Renal cortex interstitium (tissue), 11 donors: ENCODE data around the gene ATXN1. TPM values are rescaled to one million over a fixed set of nuclear protein-coding genes. Genes with fewer than 3 reads are reported as not detected.

Experiments
- DNase-seq, 11 donors: peaks; one replicate each; pipeline ENCODE4 v3.0.0-alpha.2; 2013; ENCODE audit warnings: low read depth in 9 of 11, low spot score in 4 of 11; ENCODE audit errors: extremely low read depth in 1 of 11
- polyA plus RNA-seq, 3 donors: library from polyadenylated mRNA; unstranded; fragments of 120-200 nt; gene quantifications; one replicate each; pipeline ENCODE4 v1.2.1, GENCODE V29; 2013; ENCODE audit not compliant: insufficient read length in 3 of 3

Gene ATXN1
- polyA plus RNA-seq, 3 donors: 19.3 to 21.9 (median 19.4) TPM

GRCh38 chr6:16434885-16435284 lies 326.4 kb downstream of the ATXN1 start:
- no peak for DNase-seq

DNA sequence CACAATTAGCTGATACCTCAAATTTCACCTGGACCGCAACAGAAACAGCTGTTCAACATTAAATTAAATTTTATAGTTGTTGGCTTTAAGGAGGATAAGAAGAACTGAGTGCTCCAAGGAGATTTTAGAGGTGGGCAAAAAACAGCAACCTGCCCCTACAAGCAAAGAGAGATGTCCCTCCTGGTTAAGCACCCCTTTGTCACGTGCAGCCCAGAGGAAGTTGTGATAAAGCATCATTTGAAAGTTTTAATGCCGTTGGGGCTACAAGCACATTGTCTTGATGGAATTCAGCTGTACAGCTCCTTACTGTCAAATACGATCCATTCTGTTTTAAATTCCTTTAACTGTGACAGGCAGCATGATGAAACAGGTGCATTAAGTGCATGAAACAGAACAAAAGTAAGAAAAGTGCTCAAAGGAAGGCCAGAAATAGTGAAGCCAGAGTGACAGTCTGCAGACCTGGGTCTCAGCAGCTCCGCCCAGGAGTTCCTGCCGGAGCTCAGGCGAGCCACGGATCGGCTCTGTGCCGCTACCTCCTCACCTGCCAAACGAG lies 327.8 kb downstream of the ATXN1 start:
- no peak for DNase-seq

GRCh38 chr6:16432075-16433032 lies 328.9 kb downstream of the ATXN1 start:
- DNase-seq: no peak

DNA sequence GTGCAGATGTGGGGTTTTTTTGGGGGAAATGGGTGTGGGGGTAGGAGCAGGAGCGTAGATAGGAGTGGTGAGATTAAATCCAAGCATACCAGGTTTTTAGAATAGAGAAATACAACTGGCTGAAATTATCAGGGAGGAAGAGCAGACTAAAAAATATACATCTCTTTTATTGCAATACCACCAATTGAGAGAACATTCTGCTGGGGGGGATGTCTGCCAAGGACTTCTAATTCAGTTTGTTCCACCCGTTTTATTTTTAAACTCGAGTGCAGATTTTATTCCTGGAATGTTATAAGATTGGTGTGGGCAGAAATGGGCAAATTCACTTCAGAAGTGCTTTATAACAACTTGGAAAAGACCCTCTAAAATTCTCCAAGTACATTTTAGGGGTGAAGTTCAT lies 330.2 kb downstream of the ATXN1 start:
- DNase-seq: no peak

- DNase-seq: no peak
These were observed 330.7 kb downstream of the ATXN1 start for GRCh38 chr6:16430391-16431089.

- no peak for DNase-seq
These were observed 331.6 kb downstream of the ATXN1 start for GRCh38 chr6:16429669-16430068.

DNA sequence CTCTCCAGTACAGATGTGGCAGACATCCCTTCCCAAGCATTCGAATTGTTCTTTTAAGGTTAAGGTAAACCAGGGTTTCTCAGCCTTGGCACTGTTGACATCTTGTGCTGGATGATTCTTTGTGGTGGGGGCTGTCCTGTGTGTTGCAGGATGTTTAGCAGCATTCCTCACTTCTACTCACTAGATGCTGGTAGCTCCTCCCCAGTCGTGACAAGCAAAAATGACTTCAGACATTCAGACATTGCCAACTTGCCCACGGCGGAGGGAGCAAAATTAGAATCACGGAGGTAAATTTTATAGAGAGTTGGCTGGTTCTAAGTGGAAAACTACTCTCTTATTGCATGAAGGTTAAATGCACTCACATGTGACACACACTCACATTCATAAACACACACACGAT lies 334.1 kb downstream of the ATXN1 start:
- no peak for DNase-seq

DNA sequence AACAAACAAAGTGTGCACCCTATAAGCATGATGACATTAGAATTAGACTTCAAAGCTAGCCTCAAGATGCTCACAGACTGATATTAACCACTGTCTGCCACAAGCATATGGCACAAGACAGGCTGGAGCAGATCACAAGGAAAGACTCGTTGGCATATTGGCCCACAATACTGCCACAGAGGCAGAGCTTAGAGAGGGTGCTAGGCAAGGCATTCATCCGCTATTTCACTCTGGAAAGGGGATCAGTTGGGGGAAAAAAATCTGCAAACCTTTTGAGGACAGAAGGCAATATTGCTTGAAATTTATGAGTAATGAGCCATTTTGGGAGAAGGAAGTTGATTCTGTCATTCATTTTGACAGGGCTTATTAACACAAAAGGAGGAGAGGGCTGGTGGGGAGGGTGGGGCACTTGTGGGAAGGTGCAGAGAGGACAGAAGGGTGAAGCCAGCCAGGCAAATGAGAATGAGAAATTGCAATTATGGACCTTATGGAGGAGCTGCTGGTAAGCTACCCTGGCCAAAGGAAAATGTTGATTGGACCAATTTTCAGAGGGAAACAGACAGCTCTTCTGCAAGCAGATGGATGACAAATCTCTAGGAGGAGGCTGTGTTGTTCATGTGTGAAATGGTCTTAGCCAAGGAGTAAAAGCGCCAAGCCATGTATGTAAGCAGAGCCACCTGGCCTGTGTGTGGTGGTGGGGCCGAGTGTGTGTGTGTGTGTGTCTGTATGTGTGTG lies 335.2 kb downstream of the ATXN1 start:
- no peak for DNase-seq

- DNase-seq: no peak
These were observed 339.7 kb downstream of the ATXN1 start for GRCh38 chr6:16421462-16421960.

- no peak for DNase-seq
These were observed 340.4 kb downstream of the ATXN1 start for GRCh38 chr6:16420715-16421461.

DNA sequence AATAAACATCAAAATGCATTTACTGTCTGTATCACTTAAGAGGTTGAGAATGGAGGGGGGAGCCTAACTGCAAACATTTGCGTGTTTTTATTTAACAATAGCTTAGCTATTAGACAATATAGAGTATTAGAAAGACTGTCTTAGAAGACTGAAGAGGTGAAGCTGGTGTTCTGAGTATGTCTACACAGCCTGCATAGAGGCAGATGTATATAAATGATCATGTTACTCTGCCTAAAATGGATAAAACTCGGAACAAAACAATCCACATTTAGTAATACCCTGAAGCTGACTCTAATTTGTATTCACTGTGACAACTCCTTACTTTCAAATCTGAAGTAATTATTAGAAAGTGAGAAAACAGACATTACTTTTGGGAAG lies 340.9 kb downstream of the ATXN1 start:
- no peak for DNase-seq

DNA sequence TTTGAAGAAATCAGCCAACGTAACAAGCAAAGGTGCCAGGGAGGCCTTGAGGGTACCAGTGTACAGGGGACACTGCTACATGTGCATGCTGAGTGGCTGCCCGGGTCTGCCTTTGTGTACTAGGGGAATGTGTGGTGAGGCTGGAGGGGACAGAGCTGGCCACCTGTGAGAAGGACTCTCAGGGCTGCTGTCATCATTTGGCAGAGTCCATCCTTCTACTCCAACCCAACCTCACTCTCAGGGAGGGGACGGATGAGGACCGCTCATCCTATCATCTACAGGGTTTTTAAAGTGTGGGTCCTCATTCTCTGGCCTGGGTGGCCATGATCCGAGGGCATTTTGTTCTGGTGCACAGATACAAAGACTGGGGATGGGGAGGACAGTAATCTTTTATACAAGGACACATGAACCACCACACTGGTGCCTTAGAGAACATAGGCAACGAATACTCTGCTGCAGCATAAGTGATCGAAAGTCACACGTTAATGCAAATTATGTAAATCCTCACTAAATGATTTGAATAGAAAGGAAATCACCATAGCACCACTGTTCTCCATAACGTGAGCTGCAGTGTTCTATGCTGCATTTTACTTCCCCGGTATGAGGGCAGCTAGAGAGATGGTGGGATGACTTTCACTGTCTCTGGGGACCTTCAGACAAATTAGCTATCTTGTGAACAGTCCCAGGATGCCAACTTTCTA lies 341.5 kb downstream of the ATXN1 start:
- no peak for DNase-seq

DNA sequence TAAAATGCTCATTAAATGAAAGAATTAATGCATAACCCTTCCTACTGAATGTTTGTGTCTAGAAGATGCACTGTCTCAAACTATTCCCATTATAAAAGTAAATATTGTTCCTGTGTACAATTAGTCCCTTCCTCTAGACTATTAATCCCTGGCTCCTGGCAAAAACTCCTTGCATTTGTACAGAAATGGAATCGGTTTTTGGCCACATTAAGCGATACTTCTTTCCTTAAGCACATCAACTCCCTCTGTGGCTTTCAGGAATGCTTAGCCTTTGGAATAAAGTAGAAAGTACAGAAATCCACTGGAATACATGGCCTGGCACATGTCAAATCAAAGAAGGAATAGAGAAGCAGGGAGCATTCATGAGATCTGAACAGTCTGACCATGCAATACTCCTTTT lies 343.1 kb downstream of the ATXN1 start:
- no peak for DNase-seq

DNA sequence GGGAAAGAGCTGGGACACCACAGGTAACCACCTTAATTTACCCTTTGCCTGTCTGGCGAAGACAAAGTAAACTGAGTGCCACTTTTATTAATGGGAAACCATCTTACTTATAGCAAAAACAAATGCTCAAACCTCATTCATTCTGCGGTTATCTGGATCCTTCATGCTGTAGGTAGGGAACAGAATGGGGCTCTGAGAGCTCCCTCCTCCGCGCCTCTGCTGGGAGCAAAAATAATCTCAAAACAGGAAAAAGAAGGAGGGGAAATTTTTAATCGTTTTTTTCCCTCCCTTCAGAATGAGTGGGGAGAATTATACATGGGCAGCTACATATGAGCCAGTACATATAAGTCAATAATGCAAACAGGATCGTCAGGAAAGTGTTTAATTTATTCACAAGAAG lies 345.6 kb downstream of the ATXN1 start:
- no peak for DNase-seq

- no peak for DNase-seq
These were observed 347.1 kb downstream of the ATXN1 start for GRCh38 chr6:16414205-16414604.

DNA sequence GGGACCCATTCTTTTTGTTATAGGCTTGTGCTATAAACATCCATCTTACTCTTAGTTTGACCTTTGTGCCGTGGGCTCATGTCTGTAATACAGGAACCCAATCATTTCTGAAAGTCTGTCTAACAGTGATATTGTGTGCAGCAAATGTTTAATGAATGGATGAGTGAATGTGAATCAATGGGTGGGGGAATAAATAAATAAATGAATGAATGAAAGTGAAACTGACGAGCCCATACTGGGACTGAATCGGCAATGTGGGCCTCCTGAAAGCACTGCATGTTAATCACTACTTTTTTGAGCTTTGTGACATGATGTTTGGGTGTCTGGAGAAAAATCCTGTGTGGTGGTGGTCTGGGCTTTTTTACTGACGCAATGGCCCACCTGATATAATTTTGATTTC lies 347.9 kb downstream of the ATXN1 start:
- no peak for DNase-seq

GRCh38 chr6:16412982-16413381 lies 348.3 kb downstream of the ATXN1 start:
- DNase-seq: no peak

GRCh38 chr6:16412171-16412570 lies 349.1 kb downstream of the ATXN1 start:
- no peak for DNase-seq
